A673 (cell line): Measurements from ENCODE around the gene PCDHGB6. TPM values are rescaled to one million over a fixed set of nuclear protein-coding genes. Genes with fewer than 3 reads are reported as not detected.

Experiments used
- BruUV-seq: library from RNA; stranded (reverse); fragments of 400-500 nt; replicated peaks from 2 replicates; lab custom pipeline; 2021; lab: Mats Ljungman, UMichigan
- CTCF ChIA-PET: fragments of 300-600 bp; sonication (Branson Sonifier 250); formaldehyde crosslinking; loops from one replicate; lab custom pipeline; 2022; ENCODE audit warnings: antibody characterized with exemption; lab: Charles Lee
- POLR2A ChIA-PET: fragments of 300-600 bp; sonication (Branson Sonifier 250); formaldehyde crosslinking; loops from one replicate; lab custom pipeline; 2022; ENCODE audit warnings: antibody characterized with exemption; ENCODE audit not compliant: low non-redundant PET; lab: Charles Lee
- DNase-seq: peaks from one replicate; pipeline ENCODE4 v3.0.0-alpha.2; 2015; ENCODE audit warnings: low spot score
- H3K27ac ChIP-seq: fragments of 200-600 bp; sonication (generic); 2 replicates; pipeline ENCODE4 v1.5.1; 2016; ENCODE audit warnings: mixed run types, low read depth, mild to moderate bottlenecking, mixed read lengths, antibody characterized with exemption, low read length; ENCODE audit not compliant: poor library complexity, severe bottlenecking
- H3K27me3 ChIP-seq: fragments of 200-600 bp; sonication (generic); replicated peaks from 2 replicates; pipeline ENCODE4 v1.6.1; 2017; ENCODE audit warnings: mixed run types, low read depth, mild to moderate bottlenecking, mixed read lengths, antibody characterized with exemption, low read length; ENCODE audit not compliant: insufficient read depth, poor library complexity
- H3K36me3 ChIP-seq: fragments of 200-600 bp; sonication (generic); 2 replicates; pipeline ENCODE4 v1.6.1; 2016; ENCODE audit warnings: mixed run types, mild to moderate bottlenecking, mixed read lengths, antibody characterized with exemption, low read length; ENCODE audit not compliant: insufficient read depth, poor library complexity, severe bottlenecking
- H3K4me1 ChIP-seq: fragments of 200-600 bp; sonication (generic); 2 replicates; pipeline ENCODE4 v1.6.1; 2017; ENCODE audit warnings: mixed run types, mild to moderate bottlenecking, mixed read lengths, antibody characterized with exemption, low read length; ENCODE audit not compliant: insufficient read depth, poor library complexity, severe bottlenecking
- H3K4me3 ChIP-seq: fragments of 200-600 bp; sonication (generic); 2 replicates; pipeline ENCODE4 v1.5.1; 2016; ENCODE audit warnings: low read depth, mixed run types, mild to moderate bottlenecking, mixed read lengths, low read length; ENCODE audit not compliant: poor library complexity, severe bottlenecking
- H3K9me3 ChIP-seq: fragments of 200-600 bp; sonication (generic); 2 replicates; pipeline ENCODE4 v1.6.1; 2016; ENCODE audit warnings: mixed run types, low read depth, mild to moderate bottlenecking, mixed read lengths, antibody characterized with exemption, low read length; ENCODE audit not compliant: poor library complexity, severe bottlenecking
- EZH2 ChIP-seq: fragments of 200-600 bp; sonication (generic); IDR thresholded peaks from 2 replicates; pipeline ENCODE4 v1.6.1; 2017; ENCODE audit warnings: borderline replicate concordance, low read depth, mild to moderate bottlenecking, mixed read lengths, antibody characterized with exemption, low read length; ENCODE audit not compliant: poor library complexity, severe bottlenecking
- intact Hi-C: fragments of 100-400 bp; cut with micrococcal nuclease; formaldehyde crosslinking; loops from one replicate; pipeline ENCODE4 v1.10.0; 2022; ENCODE audit not compliant: unreplicated experiment
- total RNA-seq: library from RNA; stranded (reverse); gene quantifications from 2 replicates; pipeline ENCODE4 v1.2.3, GENCODE V29; 2021
- TF ChIP-seq, protein P1 (sequence below): fragments of 300-800, 200-600 bp; sonication (generic); conservative IDR thresholded peaks from 2 replicates; pipeline ENCODE4 v1.5.1; 2017; ENCODE audit warnings: low read depth, mild to moderate bottlenecking, antibody characterized with exemption, low read length, moderate library complexity, mixed read lengths

PCDHGB6 gene
- total RNA-seq, 1 experiment from 2014 or later, result 4.6 TPM

DNA sequence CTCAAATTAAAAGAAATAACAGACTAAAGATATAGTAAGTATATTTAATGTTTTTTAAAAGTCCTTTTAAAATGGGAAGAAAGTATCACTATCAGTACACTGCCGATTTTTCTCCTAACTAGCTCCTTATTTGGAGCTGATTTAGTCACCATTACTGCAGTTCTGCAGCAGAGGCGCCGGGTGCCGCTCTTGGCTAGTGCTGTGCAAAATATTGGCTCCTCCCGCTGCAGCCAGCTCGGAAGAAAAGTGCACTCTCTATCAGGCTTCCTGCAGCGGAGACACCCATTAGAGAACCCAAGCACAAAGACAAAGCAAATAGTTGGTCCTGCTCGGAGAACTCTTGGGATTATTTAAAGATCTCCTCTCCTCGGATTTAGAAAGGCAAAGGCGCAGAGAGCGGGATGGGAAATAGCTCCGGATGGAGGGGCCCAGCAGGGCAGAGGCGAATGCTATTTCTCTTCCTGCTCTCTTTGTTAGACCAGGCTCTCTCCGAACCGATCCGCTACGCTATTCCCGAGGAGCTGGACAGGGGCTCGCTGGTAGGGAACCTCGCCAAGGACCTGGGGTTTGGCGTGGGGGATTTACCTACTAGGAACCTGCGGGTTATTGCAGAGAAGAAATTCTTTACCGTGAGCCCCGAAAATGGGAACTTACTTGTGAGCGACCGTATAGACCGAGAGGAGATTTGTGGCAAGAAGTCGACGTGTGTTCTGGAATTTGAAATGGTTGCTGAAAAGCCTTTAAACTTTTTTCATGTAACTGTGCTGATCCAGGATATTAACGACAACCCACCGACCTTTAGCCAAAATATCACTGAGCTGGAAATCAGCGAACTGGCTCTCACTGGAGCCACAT, 37.6 kb upstream of the PCDHGB6 start, which contains the start of gene PCDHGB3:
Gene PCDHGB3, plus strand, starts transcription at position 249 of the 855 bp plus-strand sequence. Its CDS starts 153 bp downstream, at position 402.
- ChIA-PET CTCF (interaction anchor here (0.5 to 0.8 kb wide), 4 partner anchors 51 to 197 kb away, joined by 3 to 4 read pairs (median 4); no protein-coding TSS in a partner anchor), POLR2A (interaction anchor here (0.7 kb wide), 1 partner anchor 238 kb away, joined by 4 read pairs; no protein-coding TSS in a partner anchor)
- Histone ChIP-seq H3K9me3 (peaks cover 26% of the 10 kb centered on the region), H3K27ac (no peak within 1 kb of the TSS), H3K4me1 (no peaks in the 10 kb centered on the region), H3K27me3 (no peaks in the 10 kb centered on the region), H3K36me3 (no peaks in the 10 kb centered on the region), H3K4me3 (no peak within 1 kb of the TSS)
- intact Hi-C loops, result no loop called here
- DNase-seq, result peak; percentile 48
- BruUV-seq, result no TSS peak
- no peak for TF ChIP-seq EZH2
- TF ChIP-seq, protein P1, sequence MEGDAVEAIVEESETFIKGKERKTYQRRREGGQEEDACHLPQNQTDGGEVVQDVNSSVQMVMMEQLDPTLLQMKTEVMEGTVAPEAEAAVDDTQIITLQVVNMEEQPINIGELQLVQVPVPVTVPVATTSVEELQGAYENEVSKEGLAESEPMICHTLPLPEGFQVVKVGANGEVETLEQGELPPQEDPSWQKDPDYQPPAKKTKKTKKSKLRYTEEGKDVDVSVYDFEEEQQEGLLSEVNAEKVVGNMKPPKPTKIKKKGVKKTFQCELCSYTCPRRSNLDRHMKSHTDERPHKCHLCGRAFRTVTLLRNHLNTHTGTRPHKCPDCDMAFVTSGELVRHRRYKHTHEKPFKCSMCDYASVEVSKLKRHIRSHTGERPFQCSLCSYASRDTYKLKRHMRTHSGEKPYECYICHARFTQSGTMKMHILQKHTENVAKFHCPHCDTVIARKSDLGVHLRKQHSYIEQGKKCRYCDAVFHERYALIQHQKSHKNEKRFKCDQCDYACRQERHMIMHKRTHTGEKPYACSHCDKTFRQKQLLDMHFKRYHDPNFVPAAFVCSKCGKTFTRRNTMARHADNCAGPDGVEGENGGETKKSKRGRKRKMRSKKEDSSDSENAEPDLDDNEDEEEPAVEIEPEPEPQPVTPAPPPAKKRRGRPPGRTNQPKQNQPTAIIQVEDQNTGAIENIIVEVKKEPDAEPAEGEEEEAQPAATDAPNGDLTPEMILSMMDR, result peak; percentile 45

DNA sequence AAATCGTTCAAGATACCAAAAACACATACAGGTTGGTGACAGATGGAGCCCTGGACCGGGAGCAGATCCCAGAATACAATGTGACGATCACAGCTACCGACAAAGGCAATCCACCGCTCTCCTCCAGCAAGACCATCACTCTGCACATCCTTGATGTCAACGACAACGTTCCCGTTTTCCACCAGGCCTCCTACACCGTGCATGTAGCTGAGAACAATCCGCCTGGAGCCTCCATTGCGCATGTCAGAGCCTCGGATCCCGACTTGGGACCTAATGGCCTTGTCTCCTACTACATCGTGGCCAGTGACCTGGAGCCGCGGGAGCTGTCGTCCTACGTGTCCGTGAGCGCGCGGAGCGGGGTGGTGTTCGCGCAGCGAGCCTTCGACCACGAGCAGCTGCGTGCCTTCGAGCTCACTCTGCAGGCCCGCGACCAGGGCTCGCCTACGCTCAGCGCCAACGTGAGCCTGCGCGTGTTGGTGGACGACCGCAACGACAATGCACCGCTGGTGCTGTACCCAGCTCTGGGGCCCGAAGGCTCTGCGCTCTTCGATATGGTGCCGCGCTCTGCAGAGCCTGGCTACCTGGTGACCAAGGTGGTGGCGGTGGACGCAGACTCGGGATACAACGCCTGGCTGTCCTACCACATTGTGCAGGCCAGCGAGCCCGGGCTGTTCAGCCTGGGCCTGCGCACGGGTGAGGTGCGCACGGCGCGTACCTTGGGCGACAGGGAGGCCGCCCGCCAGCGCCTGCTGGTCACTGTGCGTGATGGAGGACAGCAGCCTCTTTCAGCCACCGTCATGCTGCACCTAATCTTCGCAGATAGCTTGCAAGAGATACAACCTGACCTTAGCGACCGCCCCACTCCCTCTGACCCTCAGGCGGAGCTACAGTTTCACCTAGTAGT, 36.0 kb upstream of the PCDHGB6 start:
- intact Hi-C loops, result no loop called here
- BruUV-seq, result no TSS peak
- no peaks in the 10 kb centered on the region for H3K27me3 ChIP-seq
- H3K27ac ChIP-seq, result no peak overlapping the region
- CTCF ChIA-PET, result no interaction called here
- H3K9me3 ChIP-seq, result peaks cover 25% of the 10 kb centered on the region
- no peaks in the 10 kb centered on the region for H3K36me3 ChIP-seq
- H3K4me1 ChIP-seq, result no peaks in the 10 kb centered on the region
- POLR2A ChIA-PET, result interaction anchor here (0.6 kb wide), 1 partner anchor 37 kb away, joined by 3 read pairs; no protein-coding TSS in a partner anchor
- DNase-seq, result no peak
- no peak for TF ChIP-seq EZH2
- TF ChIP-seq, protein P1, result no peak
- H3K4me3 ChIP-seq, result no peak overlapping the region

DNA sequence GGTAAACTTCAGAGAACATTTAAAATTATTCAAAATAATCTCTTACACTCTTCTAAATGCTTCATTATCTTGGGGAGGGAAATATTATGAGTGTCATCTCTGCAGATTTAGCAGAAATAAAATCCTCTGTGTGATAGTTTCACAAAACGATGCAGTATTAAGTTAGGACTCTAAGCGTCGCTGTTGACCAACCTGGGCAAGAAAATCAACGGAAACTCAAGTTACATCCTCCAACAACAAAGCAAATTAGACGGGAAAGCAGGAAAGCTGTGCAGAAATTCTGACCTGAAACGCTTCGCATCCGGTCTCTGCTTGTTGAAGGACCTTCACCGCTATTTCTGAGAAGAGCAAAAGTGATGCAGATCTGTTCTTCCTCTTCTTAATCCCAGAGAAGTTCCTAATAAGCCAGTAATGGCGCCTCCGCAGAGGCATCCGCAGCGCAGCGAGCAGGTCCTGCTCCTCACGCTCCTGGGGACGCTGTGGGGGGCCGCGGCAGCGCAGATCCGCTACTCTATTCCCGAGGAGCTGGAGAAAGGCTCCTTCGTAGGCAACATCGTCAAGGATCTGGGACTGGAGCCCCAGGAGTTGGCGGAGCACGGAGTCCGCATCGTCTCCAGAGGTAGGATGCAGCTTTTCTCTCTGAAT, 34.0 kb upstream of the PCDHGB6 start, which contains the start of gene PCDHGA6:
Gene PCDHGA6, plus strand, starts transcription at position 219 of the 645 bp plus-strand sequence. Its CDS starts 193 bp downstream, at position 412.
- TSS peak; percentile 40 for BruUV-seq
- ChIA-PET POLR2A (no interaction called here), CTCF (interaction anchor here (0.6 to 1.4 kb wide), 5 partner anchors 151 to 194 kb away, joined by 3 to 13 read pairs (median 8); partner anchors contain the start of gene PCDHB14)
- peak within 1 kb of the TSS; percentile 51 for H3K4me3 ChIP-seq
- no peaks in the 10 kb centered on the region for H3K36me3 ChIP-seq
- TF ChIP-seq EZH2, result no peak
- TF ChIP-seq, protein P1, result peak; percentile 69
- H3K27ac ChIP-seq, result peak within 1 kb of the TSS; percentile 59
- DNase-seq, result peak; percentile 70
- H3K4me1 ChIP-seq, result no peaks in the 10 kb centered on the region
- intact Hi-C loops, result loop anchor here (1.0 kb wide), 1 partner anchor 188 kb away; no protein-coding TSS in a partner anchor
- H3K9me3 ChIP-seq, result peaks cover 30% of the 10 kb centered on the region
- H3K27me3 ChIP-seq, result no peaks in the 10 kb centered on the region
